ENCODE measurements around the gene APBA3. TPM values are rescaled to one million over a fixed set of nuclear protein-coding genes. Genes with fewer than 3 reads are reported as not detected.

The APBA3 gene
- total and polyA plus RNA-seq, 4 donors = 16.6 to 27.3 (median 20.2) TPM

GRCh38 chr19:3736106-3736724, 25.3 kb downstream of the APBA3 start:
- 87% methylated on average over 17 of the region's 21 CpGs for WGBS (ENCODE audit: insufficient coverage)
- Histone ChIP-seq H3K27me3 (ENCODE audit: control insufficient read depth, insufficient read depth, low read length) (no peaks in the 10 kb centered on the region), H3K4me3 (ENCODE audit: low read depth, low read length) (no peak overlapping the region), H3K4me1 (ENCODE audit: control insufficient read depth, insufficient read depth, low read length) (no peaks in the 10 kb centered on the region), H3K9me3 (ENCODE audit: control insufficient read depth, insufficient read depth, low read length) (no peaks in the 10 kb centered on the region), H3K27ac (ENCODE audit: low read depth, low read length) (no peak overlapping the region), H3K36me3 (ENCODE audit: control insufficient read depth, insufficient read depth, low read length) (no peaks in the 10 kb centered on the region)
- no peak for DNase-seq (ENCODE audit: low read depth in 4 of 6, low spot score in 6 of 6)

GRCh38 chr19:3734310-3734600, 27.2 kb downstream of the APBA3 start:
- DNase-seq (ENCODE audit: low read depth in 4 of 6, low spot score in 6 of 6) = no peak
- no peaks in the 10 kb centered on the region for H3K9me3 ChIP-seq (ENCODE audit: control insufficient read depth, insufficient read depth, low read length)
- no peak overlapping the region for H3K27ac ChIP-seq (ENCODE audit: low read depth, low read length)
- H3K36me3 ChIP-seq (ENCODE audit: control insufficient read depth, insufficient read depth, low read length) = no peaks in the 10 kb centered on the region
- H3K4me1 ChIP-seq (ENCODE audit: control insufficient read depth, insufficient read depth, low read length) = no peaks in the 10 kb centered on the region
- no CpG with 5 or more reads among the region's 14 CpGs for WGBS (ENCODE audit: insufficient coverage)
- no peaks in the 10 kb centered on the region for H3K27me3 ChIP-seq (ENCODE audit: control insufficient read depth, insufficient read depth, low read length)
- no peak overlapping the region for H3K4me3 ChIP-seq (ENCODE audit: low read depth, low read length)

DNA sequence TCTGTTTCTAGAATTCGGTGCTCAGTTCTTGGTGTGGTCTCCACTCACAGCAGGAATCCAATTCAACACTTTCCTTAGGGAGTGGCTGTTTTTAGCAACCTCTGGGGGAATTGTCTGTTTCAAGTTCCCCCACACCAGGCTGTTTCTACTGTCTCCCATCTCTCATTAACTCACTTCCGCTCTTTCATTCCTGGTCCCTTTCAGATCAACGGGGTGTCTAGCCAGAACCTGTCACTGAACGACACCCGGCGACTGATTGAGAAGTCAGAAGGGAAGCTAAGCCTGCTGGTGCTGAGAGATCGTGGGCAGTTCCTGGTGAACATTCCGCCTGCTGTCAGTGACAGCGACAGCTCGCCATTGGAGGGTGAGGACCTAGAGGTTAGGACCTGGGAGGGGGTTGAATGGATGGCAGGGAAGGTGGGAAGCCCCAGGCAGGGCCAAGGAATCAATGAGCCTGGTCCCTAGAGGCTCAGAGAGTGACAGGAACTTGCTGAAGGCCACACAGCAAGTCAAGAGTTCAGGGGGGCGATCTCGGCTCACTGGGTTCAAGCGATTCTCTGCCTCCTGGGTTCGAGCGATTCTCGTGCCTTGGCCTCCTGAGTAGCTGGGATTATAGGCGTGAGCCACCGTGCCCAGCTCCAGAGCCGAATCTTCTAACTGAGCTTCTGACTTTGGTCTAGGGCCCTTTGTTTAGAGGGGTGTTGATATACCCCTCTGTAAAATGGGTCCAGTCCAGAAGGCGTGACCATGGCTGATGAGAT, 27.8 kb downstream of the APBA3 start:
- 82% methylated on average over 15 of the region's 20 CpGs for WGBS (ENCODE audit: insufficient coverage)
- Histone ChIP-seq H3K9me3 (ENCODE audit: control insufficient read depth, insufficient read depth, low read length) (no peaks in the 10 kb centered on the region), H3K27ac (ENCODE audit: low read depth, low read length) (no peak overlapping the region), H3K36me3 (ENCODE audit: control insufficient read depth, insufficient read depth, low read length) (no peaks in the 10 kb centered on the region), H3K4me1 (ENCODE audit: control insufficient read depth, insufficient read depth, low read length) (no peaks in the 10 kb centered on the region), H3K4me3 (ENCODE audit: low read depth, low read length) (no peak overlapping the region), H3K27me3 (ENCODE audit: control insufficient read depth, insufficient read depth, low read length) (no peaks in the 10 kb centered on the region)
- DNase-seq (ENCODE audit: low read depth in 4 of 6, low spot score in 6 of 6) = no peak

DNA sequence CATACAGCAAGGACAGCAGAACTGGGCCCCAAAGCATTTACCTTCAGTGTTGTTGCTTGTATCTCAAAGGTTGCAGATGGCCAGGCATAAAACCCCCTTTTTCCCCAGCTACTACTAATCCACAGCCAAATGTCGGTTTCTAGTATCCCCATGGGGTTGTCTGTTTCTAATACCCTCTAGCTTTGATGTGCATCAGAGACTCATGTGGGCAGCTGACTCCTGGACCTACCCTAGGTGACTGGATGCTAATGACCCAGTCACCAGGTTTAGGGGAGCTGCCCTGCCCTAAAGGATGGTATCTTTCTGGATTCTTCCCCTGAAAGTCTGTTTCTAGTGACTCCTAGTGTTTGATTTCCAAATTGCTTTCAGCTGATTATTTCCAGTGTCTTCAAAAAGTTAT, 29.4 kb downstream of the APBA3 start:
- H3K27me3 ChIP-seq (ENCODE audit: control insufficient read depth, insufficient read depth, low read length) = no peaks in the 10 kb centered on the region
- H3K36me3 ChIP-seq (ENCODE audit: control insufficient read depth, insufficient read depth, low read length) = no peaks in the 10 kb centered on the region
- no peak overlapping the region for H3K27ac ChIP-seq (ENCODE audit: low read depth, low read length)
- no peaks in the 10 kb centered on the region for H3K4me1 ChIP-seq (ENCODE audit: control insufficient read depth, insufficient read depth, low read length)
- no peak for DNase-seq (ENCODE audit: low read depth in 4 of 6, low spot score in 6 of 6)
- H3K4me3 ChIP-seq (ENCODE audit: low read depth, low read length) = no peak overlapping the region
- no peaks in the 10 kb centered on the region for H3K9me3 ChIP-seq (ENCODE audit: control insufficient read depth, insufficient read depth, low read length)
- no CpG with 5 or more reads among the region's 1 CpG for WGBS (ENCODE audit: insufficient coverage)

DNA sequence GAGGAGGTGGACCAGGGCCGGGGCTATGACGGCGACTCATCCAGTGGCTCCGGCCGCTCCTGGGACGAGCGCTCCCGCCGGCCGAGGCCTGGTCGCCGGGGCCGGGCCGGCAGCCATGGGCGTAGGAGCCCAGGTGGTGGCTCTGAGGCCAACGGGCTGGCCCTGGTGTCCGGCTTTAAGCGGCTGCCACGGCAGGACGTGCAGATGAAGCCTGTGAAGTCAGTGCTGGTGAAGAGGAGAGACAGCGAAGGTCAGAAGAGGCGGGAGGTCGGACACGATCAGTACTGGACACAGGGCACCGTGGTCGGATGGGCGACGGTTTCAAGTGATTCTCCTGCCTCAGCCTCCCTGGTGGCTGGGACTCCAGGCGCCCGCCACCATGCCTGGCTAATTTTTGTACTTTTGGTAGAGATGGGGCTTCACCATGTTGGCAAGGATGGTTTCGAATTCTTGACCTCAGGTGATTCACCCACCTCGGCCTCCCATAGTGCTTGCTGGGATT, 31.0 kb downstream of the APBA3 start:
- Histone ChIP-seq H3K4me3 (ENCODE audit: low read depth, low read length) (no peak overlapping the region), H3K27me3 (ENCODE audit: control insufficient read depth, insufficient read depth, low read length) (peaks cover 3% of the 10 kb centered on the region), H3K36me3 (ENCODE audit: control insufficient read depth, insufficient read depth, low read length) (no peaks in the 10 kb centered on the region), H3K27ac (ENCODE audit: low read depth, low read length) (no peak overlapping the region), H3K4me1 (ENCODE audit: control insufficient read depth, insufficient read depth, low read length) (no peaks in the 10 kb centered on the region), H3K9me3 (ENCODE audit: control insufficient read depth, insufficient read depth, low read length) (no peaks in the 10 kb centered on the region)
- 93% methylated on average over 32 of the region's 32 CpGs for WGBS (ENCODE audit: insufficient coverage)
- no peak for DNase-seq (ENCODE audit: low read depth in 4 of 6, low spot score in 6 of 6)

- Histone ChIP-seq H3K27me3 (ENCODE audit: control insufficient read depth, insufficient read depth, low read length) (peaks cover 30% of the 10 kb centered on the region), H3K4me1 (ENCODE audit: control insufficient read depth, insufficient read depth, low read length) (peaks cover 13% of the 10 kb centered on the region), H3K4me3 (ENCODE audit: low read depth, low read length) (no peak overlapping the region), H3K9me3 (ENCODE audit: control insufficient read depth, insufficient read depth, low read length) (no peaks in the 10 kb centered on the region), H3K36me3 (ENCODE audit: control insufficient read depth, insufficient read depth, low read length) (no peaks in the 10 kb centered on the region), H3K27ac (ENCODE audit: low read depth, low read length) (no peak overlapping the region)
- WGBS (ENCODE audit: insufficient coverage) = 17% methylated on average over 4 of the region's 14 CpGs
- no peak for DNase-seq (ENCODE audit: low read depth in 4 of 6, low spot score in 6 of 6)
Measured at GRCh38 chr19:3725640-3726310, 35.7 kb downstream of the APBA3 start.

DNA sequence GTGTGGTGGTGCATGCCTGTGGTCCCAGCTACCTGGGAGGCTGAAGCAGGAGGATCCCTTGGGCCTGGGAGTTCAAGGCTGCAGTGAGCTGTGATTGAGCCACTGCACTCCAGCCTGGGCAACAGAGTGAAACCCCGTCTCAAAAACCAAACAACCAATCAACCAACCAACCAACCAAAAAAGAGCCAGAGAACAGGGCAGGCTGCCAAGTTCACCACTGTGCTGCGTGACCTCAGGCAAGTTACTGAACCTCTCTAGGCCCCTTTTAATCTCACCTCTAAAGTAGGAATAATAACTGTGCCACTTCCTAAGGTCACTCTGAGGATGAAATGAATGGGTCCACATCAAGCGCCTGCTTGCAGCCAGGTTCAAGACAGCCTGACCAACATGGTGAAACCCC, 36.4 kb downstream of the APBA3 start:
- no peaks in the 10 kb centered on the region for H3K36me3 ChIP-seq (ENCODE audit: control insufficient read depth, insufficient read depth, low read length)
- peaks cover 37% of the 10 kb centered on the region for H3K27me3 ChIP-seq (ENCODE audit: control insufficient read depth, insufficient read depth, low read length)
- DNase-seq (ENCODE audit: low read depth in 4 of 6, low spot score in 6 of 6) = no peak
- no peak overlapping the region for H3K4me3 ChIP-seq (ENCODE audit: low read depth, low read length)
- no peaks in the 10 kb centered on the region for H3K9me3 ChIP-seq (ENCODE audit: control insufficient read depth, insufficient read depth, low read length)
- H3K4me1 ChIP-seq (ENCODE audit: control insufficient read depth, insufficient read depth, low read length) = peaks cover 13% of the 10 kb centered on the region
- 88% methylated on average over 1 of the region's 3 CpGs for WGBS (ENCODE audit: insufficient coverage)
- H3K27ac ChIP-seq (ENCODE audit: low read depth, low read length) = no peak overlapping the region

DNA sequence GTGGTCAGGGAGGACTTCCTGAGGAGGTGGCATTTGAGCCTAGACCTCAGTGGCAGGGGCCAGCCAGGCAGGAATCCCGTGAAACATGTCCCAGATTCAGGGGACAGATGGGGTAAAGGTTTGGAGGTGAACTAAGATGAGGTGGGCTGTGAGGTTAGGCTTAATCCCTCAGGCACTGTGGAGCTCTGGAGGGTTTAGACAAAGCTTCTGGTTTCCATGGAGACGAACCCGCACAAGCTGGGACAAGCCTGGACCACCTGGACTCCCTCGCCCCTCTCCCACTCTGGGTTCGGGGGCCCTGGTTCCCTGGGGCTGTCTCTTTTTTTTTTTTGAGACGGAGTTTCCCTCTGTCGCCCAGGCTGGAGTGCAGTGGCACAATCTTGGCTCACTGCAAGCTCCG, 37.6 kb downstream of the APBA3 start:
- no peaks in the 10 kb centered on the region for H3K36me3 ChIP-seq (ENCODE audit: control insufficient read depth, insufficient read depth, low read length)
- H3K4me3 ChIP-seq (ENCODE audit: low read depth, low read length) = no peak overlapping the region
- H3K27ac ChIP-seq (ENCODE audit: low read depth, low read length) = no peak overlapping the region
- 16% methylated on average over 7 of the region's 8 CpGs for WGBS (ENCODE audit: insufficient coverage)
- H3K9me3 ChIP-seq (ENCODE audit: control insufficient read depth, insufficient read depth, low read length) = no peaks in the 10 kb centered on the region
- H3K27me3 ChIP-seq (ENCODE audit: control insufficient read depth, insufficient read depth, low read length) = peaks cover 41% of the 10 kb centered on the region
- H3K4me1 ChIP-seq (ENCODE audit: control insufficient read depth, insufficient read depth, low read length) = peaks cover 15% of the 10 kb centered on the region
- DNase-seq (ENCODE audit: low read depth in 4 of 6, low spot score in 6 of 6) = no peak

GRCh38 chr19:3723110-3723488, 38.4 kb downstream of the APBA3 start:
- 81% methylated on average over 2 of the region's 5 CpGs for WGBS (ENCODE audit: insufficient coverage)

More at GRCh38 chr19:3723110-3723488, 38.4 kb downstream of the APBA3 start:
- no peak for DNase-seq (ENCODE audit: low read depth in 4 of 6, low spot score in 6 of 6)
- Histone ChIP-seq H3K27me3 (ENCODE audit: control insufficient read depth, insufficient read depth, low read length) (peaks cover 41% of the 10 kb centered on the region), H3K36me3 (ENCODE audit: control insufficient read depth, insufficient read depth, low read length) (no peaks in the 10 kb centered on the region), H3K4me1 (ENCODE audit: control insufficient read depth, insufficient read depth, low read length) (peaks cover 16% of the 10 kb centered on the region), H3K4me3 (ENCODE audit: low read depth, low read length) (no peak overlapping the region), H3K9me3 (ENCODE audit: control insufficient read depth, insufficient read depth, low read length) (no peaks in the 10 kb centered on the region), H3K27ac (ENCODE audit: low read depth, low read length) (no peak overlapping the region)

Measured in spinal cord (tissue), 10 donors.